Tibial nerve (tissue), 4 donors: ENCODE data around the gene ZNF474.

Experiments used
- EP300 ChIP-seq, 2 donors: sonication (generic); formaldehyde crosslinking; IDR thresholded peaks; one replicate each; pipeline ENCODE4 v1.6.1; 2017; ENCODE audit warnings: antibody characterized with exemption in 2 of 2, mild to moderate bottlenecking in 1 of 2
- POLR2A ChIP-seq, 2 donors: fragments of 450-650 bp; IDR thresholded peaks; one replicate each; pipeline ENCODE4 v1.6.1; 2017; ENCODE audit warnings: antibody characterized with exemption in 2 of 2, mild to moderate bottlenecking in 2 of 2, moderate library complexity in 2 of 2
- TF ChIP-seq, protein P1 (sequence below), 5 experiments: fragments of 200-600 bp in 3 of 5; fragments of 450-650 bp in 2 of 5; sonication (generic) in 3 of 5; IDR thresholded peaks; one replicate each; pipeline ENCODE4 v1.5.1; 2016 to 2019; ENCODE audit warnings: antibody characterized with exemption in 5 of 5, mild to moderate bottlenecking in 3 of 5, moderate library complexity in 2 of 5

DNA sequence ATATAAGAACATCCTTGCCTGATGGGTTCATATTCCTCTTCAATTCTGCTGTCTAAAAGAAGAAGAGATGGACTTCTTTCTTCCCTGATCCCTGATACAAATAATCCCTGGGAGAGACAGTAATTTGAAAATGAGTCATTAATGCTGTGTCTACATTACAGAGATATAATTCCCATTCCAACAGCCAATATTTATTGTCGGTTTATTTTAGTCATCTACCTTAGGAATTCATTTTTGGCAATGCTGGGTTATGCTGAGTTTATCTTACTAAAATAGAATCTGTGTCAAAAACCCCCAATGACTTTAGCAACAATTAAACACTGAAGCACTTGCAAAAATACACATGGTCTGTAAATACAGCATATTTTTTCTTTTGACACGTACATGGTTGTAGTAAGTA, 23.9 kb downstream of the ZNF474 start:
- TF ChIP-seq, protein P1, sequence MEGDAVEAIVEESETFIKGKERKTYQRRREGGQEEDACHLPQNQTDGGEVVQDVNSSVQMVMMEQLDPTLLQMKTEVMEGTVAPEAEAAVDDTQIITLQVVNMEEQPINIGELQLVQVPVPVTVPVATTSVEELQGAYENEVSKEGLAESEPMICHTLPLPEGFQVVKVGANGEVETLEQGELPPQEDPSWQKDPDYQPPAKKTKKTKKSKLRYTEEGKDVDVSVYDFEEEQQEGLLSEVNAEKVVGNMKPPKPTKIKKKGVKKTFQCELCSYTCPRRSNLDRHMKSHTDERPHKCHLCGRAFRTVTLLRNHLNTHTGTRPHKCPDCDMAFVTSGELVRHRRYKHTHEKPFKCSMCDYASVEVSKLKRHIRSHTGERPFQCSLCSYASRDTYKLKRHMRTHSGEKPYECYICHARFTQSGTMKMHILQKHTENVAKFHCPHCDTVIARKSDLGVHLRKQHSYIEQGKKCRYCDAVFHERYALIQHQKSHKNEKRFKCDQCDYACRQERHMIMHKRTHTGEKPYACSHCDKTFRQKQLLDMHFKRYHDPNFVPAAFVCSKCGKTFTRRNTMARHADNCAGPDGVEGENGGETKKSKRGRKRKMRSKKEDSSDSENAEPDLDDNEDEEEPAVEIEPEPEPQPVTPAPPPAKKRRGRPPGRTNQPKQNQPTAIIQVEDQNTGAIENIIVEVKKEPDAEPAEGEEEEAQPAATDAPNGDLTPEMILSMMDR (IDR thresholded peaks at IDR 0.05) = no peak
- no peak for TF ChIP-seq POLR2A (IDR thresholded peaks at IDR 0.05)
- TF ChIP-seq EP300 (IDR thresholded peaks at IDR 0.05) = no peak
